ENCODE data around the gene CD44.

DNA sequence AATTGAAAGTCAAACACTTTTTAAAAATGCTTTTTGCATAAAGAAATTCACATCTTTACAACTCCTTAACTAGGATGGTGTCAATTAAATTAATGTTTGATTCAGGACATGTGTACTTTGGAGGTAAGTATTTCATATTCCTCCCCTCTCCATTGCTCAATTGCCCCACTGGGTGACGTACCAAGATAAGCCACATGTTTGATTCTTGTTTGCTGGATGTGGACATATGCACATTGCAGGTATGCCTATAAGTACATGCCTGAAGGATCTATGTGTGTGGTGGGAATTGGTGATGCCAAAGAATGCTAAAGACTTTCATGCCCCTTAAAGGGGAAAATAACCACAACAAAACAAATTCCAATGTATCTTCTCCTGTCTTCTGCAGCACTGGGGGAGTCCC is 5.8 kb downstream of the CD44 start:
- TF ChIP-seq CTCF (IDR thresholded peaks at IDR 0.05; ENCODE audit: insufficient read depth, low read length, poor library complexity, severe bottlenecking): no peak
- no peak for TF ChIP-seq EZH2phosphoT487 (conservative IDR thresholded peaks at IDR 0.05; ENCODE audit: low read length)

Data from SU-DHL-6 (cell line).